ENCODE results near the gene ACACA.

Gene ACACA

DNA sequence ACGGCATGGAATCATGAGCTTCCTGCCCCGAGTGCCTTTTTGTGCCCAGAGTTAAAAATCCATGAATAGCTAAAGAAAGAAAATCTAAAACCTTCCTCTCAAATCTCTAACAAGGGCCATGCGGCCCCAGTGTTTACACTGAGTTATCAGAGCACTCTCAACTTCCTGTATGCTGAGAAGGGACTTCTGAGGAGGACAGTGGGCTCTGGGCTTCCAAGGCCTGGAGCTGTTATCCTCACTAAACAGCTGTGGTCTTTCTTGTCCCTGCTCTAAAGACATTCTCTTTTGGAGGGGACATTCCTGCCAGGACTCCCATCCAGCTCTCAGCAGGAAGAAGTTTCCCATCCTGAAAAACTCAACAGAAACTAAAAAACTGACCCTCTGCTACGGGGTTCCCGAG lies 322.3 kb downstream of the ACACA start:
- no peak for ATAC-seq
- TF ChIP-seq ZNF8 (CRISPR knock-in tag; IDR thresholded peaks at IDR 0.05) = no peak
- no peak for TF ChIP-seq CSDC2 (CRISPR knock-in tag; IDR thresholded peaks at IDR 0.05)
- TF ChIP-seq, protein P1, sequence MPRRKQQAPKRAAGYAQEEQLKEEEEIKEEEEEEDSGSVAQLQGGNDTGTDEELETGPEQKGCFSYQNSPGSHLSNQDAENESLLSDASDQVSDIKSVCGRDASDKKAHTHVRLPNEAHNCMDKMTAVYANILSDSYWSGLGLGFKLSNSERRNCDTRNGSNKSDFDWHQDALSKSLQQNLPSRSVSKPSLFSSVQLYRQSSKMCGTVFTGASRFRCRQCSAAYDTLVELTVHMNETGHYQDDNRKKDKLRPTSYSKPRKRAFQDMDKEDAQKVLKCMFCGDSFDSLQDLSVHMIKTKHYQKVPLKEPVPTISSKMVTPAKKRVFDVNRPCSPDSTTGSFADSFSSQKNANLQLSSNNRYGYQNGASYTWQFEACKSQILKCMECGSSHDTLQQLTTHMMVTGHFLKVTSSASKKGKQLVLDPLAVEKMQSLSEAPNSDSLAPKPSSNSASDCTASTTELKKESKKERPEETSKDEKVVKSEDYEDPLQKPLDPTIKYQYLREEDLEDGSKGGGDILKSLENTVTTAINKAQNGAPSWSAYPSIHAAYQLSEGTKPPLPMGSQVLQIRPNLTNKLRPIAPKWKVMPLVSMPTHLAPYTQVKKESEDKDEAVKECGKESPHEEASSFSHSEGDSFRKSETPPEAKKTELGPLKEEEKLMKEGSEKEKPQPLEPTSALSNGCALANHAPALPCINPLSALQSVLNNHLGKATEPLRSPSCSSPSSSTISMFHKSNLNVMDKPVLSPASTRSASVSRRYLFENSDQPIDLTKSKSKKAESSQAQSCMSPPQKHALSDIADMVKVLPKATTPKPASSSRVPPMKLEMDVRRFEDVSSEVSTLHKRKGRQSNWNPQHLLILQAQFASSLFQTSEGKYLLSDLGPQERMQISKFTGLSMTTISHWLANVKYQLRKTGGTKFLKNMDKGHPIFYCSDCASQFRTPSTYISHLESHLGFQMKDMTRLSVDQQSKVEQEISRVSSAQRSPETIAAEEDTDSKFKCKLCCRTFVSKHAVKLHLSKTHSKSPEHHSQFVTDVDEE (CRISPR knock-in tag; IDR thresholded peaks at IDR 0.05) = no peak
- TF ChIP-seq ZC3H10 (CRISPR knock-in tag; IDR thresholded peaks at IDR 0.05) = no peak
- TF ChIP-seq, protein P2, sequence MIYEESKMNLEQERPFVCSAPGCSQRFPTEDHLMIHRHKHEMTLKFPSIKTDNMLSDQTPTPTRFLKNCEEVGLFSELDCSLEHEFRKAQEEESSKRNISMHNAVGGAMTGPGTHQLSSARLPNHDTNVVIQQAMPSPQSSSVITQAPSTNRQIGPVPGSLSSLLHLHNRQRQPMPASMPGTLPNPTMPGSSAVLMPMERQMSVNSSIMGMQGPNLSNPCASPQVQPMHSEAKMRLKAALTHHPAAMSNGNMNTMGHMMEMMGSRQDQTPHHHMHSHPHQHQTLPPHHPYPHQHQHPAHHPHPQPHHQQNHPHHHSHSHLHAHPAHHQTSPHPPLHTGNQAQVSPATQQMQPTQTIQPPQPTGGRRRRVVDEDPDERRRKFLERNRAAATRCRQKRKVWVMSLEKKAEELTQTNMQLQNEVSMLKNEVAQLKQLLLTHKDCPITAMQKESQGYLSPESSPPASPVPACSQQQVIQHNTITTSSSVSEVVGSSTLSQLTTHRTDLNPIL (CRISPR knock-in tag; IDR thresholded peaks at IDR 0.05; ENCODE audit: low read depth) = no peak
- no peak for TF ChIP-seq PPARA (CRISPR knock-in tag; IDR thresholded peaks at IDR 0.05; ENCODE audit: borderline replicate concordance)
- no peak for TF ChIP-seq ZFP3 (CRISPR knock-in tag; IDR thresholded peaks at IDR 0.05)
- no peak for TF ChIP-seq ZFP30 (CRISPR knock-in tag; IDR thresholded peaks at IDR 0.05)
- no peak for TF ChIP-seq ZNF565 (CRISPR knock-in tag; conservative IDR thresholded peaks at IDR 0.05; ENCODE audit: low read depth)
- TF ChIP-seq TCF4 (CRISPR knock-in tag; IDR thresholded peaks at IDR 0.05; ENCODE audit: borderline replicate concordance) = no peak
- TF ChIP-seq TOX (CRISPR knock-in tag; IDR thresholded peaks at IDR 0.05; ENCODE audit: borderline replicate concordance) = no peak
- TF ChIP-seq, protein P3, sequence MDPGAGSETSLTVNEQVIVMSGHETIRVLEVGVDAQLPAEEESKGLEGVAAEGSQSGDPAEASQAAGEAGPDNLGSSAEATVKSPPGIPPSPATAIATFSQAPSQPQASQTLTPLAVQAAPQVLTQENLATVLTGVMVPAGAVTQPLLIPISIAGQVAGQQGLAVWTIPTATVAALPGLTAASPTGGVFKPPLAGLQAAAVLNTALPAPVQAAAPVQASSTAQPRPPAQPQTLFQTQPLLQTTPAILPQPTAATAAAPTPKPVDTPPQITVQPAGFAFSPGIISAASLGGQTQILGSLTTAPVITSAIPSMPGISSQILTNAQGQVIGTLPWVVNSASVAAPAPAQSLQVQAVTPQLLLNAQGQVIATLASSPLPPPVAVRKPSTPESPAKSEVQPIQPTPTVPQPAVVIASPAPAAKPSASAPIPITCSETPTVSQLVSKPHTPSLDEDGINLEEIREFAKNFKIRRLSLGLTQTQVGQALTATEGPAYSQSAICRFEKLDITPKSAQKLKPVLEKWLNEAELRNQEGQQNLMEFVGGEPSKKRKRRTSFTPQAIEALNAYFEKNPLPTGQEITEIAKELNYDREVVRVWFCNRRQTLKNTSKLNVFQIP (CRISPR knock-in tag; IDR thresholded peaks at IDR 0.05; ENCODE audit: borderline replicate concordance, low read depth) = no peak
- TF ChIP-seq, protein P4, sequence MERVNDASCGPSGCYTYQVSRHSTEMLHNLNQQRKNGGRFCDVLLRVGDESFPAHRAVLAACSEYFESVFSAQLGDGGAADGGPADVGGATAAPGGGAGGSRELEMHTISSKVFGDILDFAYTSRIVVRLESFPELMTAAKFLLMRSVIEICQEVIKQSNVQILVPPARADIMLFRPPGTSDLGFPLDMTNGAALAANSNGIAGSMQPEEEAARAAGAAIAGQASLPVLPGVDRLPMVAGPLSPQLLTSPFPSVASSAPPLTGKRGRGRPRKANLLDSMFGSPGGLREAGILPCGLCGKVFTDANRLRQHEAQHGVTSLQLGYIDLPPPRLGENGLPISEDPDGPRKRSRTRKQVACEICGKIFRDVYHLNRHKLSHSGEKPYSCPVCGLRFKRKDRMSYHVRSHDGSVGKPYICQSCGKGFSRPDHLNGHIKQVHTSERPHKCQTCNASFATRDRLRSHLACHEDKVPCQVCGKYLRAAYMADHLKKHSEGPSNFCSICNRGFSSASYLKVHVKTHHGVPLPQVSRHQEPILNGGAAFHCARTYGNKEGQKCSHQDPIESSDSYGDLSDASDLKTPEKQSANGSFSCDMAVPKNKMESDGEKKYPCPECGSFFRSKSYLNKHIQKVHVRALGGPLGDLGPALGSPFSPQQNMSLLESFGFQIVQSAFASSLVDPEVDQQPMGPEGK (CRISPR knock-in tag; IDR thresholded peaks at IDR 0.05; ENCODE audit: borderline replicate concordance) = no peak
- no peak for TF ChIP-seq ESRRG (CRISPR knock-in tag; IDR thresholded peaks at IDR 0.05)
- TF ChIP-seq ARNTL (CRISPR knock-in tag; IDR thresholded peaks at IDR 0.05; ENCODE audit: borderline replicate concordance, low read depth) = no peak
- no peak for TF ChIP-seq OSR1 (CRISPR knock-in tag; IDR thresholded peaks at IDR 0.05)

DNA sequence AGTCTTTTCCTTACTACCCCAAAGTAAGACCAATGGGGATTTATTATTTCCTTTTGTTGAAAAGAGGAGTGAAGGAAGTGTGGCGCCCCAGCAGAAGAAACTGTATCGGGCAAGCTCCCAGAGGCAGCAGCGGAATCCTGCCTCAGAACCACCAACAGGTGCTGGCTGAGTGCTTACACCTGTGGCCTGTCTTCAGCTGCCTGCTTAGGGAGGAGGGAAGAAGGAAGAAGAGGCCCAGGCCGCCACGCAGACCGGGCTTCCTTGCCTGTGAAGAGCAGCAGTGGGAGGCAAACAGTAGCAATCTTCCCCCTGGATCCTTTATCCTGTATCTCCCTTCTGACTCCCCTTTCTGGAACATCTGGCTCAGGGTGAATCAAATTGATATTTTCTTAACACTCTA lies 323.2 kb downstream of the ACACA start:
- no peak for ATAC-seq
- TF ChIP-seq GLIS3 (CRISPR knock-in tag; IDR thresholded peaks at IDR 0.05) = no peak
- no peak for TF ChIP-seq ZFP3 (CRISPR knock-in tag; IDR thresholded peaks at IDR 0.05)
- TF ChIP-seq CSDC2 (CRISPR knock-in tag; IDR thresholded peaks at IDR 0.05) = no peak
- no peak for TF ChIP-seq OSR1 (CRISPR knock-in tag; IDR thresholded peaks at IDR 0.05)
- TF ChIP-seq TOX (CRISPR knock-in tag; IDR thresholded peaks at IDR 0.05; ENCODE audit: borderline replicate concordance) = no peak
- TF ChIP-seq TCF4 (CRISPR knock-in tag; IDR thresholded peaks at IDR 0.05; ENCODE audit: borderline replicate concordance) = no peak
- no peak for TF ChIP-seq ZFP30 (CRISPR knock-in tag; IDR thresholded peaks at IDR 0.05)
- TF ChIP-seq, protein P2 (CRISPR knock-in tag; IDR thresholded peaks at IDR 0.05; ENCODE audit: low read depth) = no peak
- no peak for TF ChIP-seq ZNF70 (CRISPR knock-in tag; IDR thresholded peaks at IDR 0.05)
- TF ChIP-seq, protein P3 (CRISPR knock-in tag; IDR thresholded peaks at IDR 0.05; ENCODE audit: borderline replicate concordance, low read depth) = no peak
- no peak for TF ChIP-seq ARNTL (CRISPR knock-in tag; IDR thresholded peaks at IDR 0.05; ENCODE audit: borderline replicate concordance, low read depth)

DNA sequence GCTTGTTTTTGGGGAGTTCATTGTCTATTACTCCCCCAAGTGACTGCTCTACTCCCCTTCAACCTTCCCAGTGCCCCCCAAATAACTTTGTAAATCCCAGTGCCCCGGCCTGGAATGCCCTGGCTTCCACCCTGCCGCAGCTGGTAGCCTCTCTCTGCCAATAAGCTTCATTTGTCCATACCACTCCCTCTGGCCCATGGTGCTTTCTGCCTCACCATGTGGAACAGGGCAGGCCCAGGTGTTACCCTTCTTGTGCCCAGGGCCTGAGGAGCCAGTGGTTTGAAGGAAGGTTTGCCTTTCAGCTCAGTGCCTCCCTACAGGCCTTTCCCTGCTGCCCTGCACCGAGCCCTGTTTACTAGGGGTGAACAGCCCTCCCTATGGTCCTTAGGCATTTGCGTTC lies 323.7 kb downstream of the ACACA start:
- no peak for TF ChIP-seq ZNF565 (CRISPR knock-in tag; conservative IDR thresholded peaks at IDR 0.05; ENCODE audit: low read depth)
- TF ChIP-seq ISL1 (CRISPR knock-in tag; IDR thresholded peaks at IDR 0.05) = no peak
- ATAC-seq = no peak
